Measurements from ENCODE around the gene DPY30.
A peak's percentile ranks its signal among the peaks of the same experiment; 100 is the strongest.

Gene DPY30

DNA sequence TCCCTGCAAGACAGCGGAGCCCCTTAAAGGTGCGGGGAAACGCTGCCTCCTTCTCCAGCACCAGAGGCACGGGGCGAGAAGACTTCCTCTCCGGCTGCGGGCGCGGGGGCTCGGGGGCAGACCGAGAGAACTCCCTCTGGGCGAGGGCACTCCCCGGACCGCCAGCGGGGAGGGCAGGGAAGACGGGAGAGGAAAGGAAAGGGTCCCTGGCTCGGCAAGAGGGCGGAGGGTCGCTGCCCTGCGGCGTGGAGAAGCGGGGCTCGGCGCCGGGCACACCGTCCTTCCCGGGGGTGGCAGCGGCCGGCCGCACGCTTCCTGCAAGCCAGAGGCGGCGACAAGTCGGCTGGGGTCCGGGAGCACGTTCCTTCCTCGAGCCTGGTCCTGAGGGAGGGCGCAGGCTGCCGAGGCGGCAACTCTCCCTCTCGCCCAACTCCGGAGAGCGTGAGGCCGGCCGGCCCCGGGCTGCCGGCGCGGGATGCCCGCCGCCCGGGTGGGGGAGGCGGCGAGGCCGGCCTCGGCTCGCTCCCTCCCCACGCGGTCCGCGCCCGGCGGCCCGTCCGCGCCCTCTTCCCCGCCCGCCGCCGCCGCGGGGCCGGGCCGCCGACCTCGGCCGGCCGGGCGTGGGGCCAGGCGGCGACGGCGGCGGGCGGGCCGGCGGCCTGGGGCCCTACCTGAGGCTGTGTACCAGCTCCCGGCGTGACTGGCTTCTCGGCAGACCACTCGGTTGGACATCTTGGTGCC lies 29.9 kb downstream of the DPY30 start:
- DNase-seq, result peak; percentile 15 to 23 (median 20)

DNA sequence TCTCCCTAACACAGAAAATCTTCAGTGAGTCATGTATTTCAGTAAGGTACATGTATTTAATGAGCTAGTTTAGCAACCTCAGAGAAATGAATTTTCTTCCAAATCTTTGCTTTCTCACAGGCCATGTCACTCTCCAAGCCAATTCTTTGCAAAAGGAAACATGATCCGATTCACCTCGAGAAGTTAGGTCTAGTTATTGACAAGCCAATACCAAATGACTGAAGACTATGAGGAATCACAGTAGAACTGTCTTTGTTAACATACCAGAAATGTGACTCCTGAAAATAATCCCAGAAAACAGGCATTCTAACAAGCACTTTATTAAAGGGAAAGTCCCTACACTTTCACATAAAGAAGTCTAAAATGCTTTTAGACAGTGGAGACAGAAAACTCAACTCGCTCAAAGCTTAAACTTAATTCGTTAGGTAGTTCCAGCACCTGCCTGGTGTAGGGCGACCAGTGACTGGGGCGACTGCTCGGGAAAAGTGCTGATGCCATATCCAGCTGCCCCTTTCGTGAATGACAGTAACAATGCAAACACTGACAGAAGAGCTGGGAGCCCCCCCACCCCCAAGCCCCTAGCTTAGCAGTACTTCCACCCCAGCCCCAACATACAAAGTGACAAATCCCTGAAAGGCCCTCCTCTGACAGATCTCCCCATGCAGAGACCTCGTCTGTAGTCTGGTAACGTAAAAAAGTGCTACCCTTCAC lies 30.6 kb downstream of the DPY30 start:
- no peak for DNase-seq

- no peak for DNase-seq
These were observed 32.5 kb downstream of the DPY30 start for GRCh38 chr2:32007121-32007391.

DNA sequence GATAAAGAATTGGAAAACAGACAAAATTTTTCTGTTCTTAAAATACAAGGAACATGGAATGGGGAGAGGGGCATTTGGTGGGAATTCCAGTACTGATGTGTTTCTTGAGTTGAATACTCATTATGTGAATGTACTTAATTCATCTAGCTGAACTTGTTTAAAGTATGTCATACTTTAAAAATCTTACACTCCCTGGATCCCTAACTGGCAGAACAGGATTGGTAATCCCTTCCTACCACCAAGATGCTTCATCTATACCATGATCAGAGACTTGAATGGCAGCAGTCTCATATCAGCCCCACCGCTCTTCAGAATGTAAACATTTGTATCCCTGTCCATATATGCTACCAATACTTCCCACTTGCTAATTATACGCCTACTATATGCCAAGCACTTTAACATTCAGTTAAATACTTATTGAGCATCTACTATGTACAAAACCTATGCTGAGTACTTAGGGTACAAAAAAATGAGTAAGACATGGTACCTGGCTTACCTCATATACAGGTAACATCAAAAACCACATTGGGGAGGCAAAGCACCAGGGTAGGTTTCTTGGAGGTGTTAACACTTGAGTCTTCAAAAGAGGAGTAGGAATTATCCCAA lies 34.1 kb downstream of the DPY30 start:
- DNase-seq, result no peak

GRCh38 chr2:32003791-32004190 lies 35.8 kb downstream of the DPY30 start:
- no peak for DNase-seq

DNA sequence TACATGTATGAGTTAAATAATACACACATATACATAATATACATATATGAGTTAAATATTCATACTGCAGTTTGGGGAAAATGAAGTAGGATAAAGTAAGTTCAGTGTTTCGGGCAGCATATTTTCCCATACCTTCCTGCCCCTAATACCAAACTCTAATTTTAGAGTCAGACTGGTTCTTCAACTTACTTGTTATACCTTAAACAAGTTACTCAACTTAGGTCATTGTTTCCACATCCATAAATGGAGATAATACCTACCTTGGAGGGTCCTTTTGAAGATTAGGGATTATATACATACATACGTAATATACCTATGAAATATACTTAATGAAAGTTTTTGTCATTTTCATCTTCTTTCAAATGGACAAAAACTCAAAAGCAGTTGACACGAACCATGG lies 37.2 kb downstream of the DPY30 start:
- no peak for DNase-seq

GRCh38 chr2:31999438-31999837 lies 40.2 kb downstream of the DPY30 start:
- DNase-seq, result no peak

DNA sequence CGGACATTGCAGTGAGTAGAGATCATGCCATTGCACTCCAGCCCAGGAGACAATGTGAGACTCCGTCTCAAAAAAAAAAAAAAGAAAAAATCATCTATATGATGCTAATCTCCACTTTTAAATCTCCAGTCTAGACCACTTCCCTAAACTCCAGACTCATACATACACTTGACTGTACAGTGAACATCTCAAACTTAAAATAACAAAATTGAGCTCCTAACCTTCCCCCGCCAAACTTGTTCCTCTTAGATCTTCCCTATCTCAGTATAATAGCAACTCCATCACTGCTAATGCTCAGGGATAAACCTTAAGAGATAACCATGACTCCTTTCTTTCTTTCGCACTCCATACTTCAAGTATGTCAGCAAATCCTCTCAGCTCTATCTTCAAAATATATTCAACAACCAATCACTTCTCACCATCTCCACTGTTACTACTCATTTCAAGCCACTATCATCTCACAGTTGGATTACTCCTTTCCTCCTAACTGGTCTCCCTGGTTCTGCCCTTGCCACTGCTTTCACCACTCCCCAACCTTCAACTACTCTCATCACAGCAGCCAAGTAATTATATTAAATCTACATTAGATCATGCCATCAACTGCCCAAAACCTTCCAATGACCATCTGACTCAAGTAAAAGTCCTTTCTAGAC lies 40.7 kb downstream of the DPY30 start:
- no peak for DNase-seq

DNA sequence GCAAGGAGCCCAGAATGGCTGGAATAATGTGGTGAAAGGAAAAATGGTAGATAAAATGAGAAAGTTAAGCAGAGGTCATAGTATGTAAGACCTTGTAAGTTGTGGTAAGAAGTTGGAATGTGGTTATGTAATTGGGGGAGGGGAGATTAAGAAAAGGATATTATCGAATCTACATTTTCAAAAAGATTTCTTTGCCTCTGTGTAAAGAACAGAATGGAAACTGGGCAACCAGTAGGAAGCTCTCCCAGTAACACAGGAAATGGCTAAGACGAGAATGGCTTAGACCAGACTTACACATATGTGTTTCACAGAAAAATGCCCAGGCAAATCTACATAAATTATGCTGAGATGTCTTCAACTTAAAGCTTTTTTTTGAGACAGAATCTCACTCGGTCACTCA lies 42.0 kb downstream of the DPY30 start:
- DNase-seq, result no peak

DNA sequence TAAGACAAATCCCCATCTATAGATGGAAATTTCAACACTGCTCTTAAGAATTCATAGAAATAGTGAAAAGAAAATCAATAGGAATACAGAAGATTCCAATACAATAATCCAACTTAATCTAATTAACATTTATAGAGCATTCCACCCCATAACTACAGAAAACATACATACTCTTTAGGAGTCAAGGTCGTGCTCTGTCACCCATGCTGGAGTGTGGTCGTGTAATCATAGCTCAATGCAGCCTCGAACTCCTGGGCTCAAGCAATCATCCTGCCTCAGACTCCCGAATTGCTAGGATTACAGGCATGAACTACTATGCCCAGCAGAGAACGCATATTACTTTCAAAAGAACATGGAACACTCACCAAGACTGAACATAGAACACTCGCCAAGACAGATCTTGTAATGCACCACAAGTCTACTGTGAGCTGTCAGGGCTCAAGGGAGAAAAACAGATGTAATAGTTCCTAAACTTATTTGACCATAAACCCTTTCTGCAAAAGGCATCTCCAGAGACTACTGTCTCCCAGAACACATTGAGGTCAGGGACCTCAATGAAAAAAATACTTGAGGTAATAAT lies 42.9 kb downstream of the DPY30 start:
- no peak for DNase-seq

- no peak for DNase-seq
These were observed 46.7 kb downstream of the DPY30 start for GRCh38 chr2:31992934-31993333.

GRCh38 chr2:31992025-31992579 lies 47.5 kb downstream of the DPY30 start:
- no peak for DNase-seq

- DNase-seq, result no peak
These were observed 49.7 kb downstream of the DPY30 start for GRCh38 chr2:31989946-31990345.

- DNase-seq, result no peak
These were observed 52.0 kb downstream of the DPY30 start for GRCh38 chr2:31987454-31988220.

GRCh38 chr2:31986906-31987305 lies 52.7 kb downstream of the DPY30 start:
- DNase-seq, result no peak

GRCh38 chr2:31983762-31984467 lies 55.7 kb downstream of the DPY30 start:
- no peak for DNase-seq

DNA sequence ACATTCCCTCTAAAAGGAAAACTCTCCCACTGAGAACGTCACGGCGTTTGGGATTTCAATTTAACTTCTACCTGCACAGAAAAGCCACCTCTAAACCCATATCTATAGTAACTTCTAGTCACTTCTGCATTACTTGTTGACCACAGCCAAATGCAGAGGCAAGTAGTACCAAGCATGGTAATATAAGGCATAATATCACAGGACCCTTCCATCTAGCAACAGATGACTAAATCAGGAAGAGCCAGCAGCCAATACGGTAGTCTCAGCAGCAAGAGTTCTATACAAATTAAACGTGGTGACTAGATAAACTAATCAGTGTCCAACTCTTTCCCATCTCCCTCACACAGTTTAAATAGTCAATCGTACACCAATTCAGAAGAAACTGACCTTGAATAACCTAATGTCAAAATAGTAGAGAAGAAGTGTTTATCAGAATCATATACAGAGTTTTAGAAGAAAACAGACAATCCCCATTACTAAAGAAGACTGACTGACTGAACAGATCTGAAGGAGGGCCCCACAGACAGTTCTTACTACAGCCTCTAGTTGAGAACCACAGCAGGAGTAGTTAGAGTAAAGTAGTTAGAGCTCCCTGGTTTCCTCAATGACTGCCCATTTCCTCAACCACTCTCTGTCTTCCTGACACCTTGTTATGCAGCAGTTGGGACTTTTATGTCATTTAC lies 58.8 kb downstream of the DPY30 start:
- DNase-seq, result no peak

GRCh38 chr2:31979956-31980355 lies 59.6 kb downstream of the DPY30 start:
- no peak for DNase-seq

DNA sequence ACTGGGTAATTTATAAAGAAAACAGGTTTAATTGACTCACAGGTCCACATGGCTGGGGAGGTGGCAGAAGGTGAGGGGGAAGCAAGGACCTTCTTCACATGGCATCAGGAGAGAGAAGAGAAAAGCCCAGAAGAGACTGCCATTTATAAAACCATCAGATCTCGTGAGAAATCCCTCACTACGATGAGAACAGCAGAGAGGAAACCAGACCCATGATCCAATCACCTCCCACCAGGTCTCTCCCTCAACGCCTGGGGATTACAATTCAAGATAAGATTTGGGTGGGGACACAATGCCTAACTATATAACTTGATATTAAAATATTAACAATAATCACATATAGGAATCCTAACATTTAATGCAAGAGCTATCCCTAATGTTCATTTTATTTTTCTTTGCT lies 60.6 kb downstream of the DPY30 start:
- no peak for DNase-seq

- DNase-seq, result no peak
These were observed 61.2 kb downstream of the DPY30 start for GRCh38 chr2:31978436-31978835.
